Measurements from ENCODE around the gene CHSY1.

GRCh38 chr15:101246391-101246790 is 5.5 kb downstream of the CHSY1 start:
- no peak for TF ChIP-seq CTCF (IDR thresholded peaks at IDR 0.05)
- no peak for TF ChIP-seq EZH2 (IDR thresholded peaks at IDR 0.05; ENCODE audit: borderline replicate concordance, insufficient read depth, low read depth, low read length, poor library complexity, severe bottlenecking)
